CD4-positive, alpha-beta T cell treated with Interleukin-1 beta for 1 hour (primary cell): ENCODE results near the gene PFN1.
"Not testable (repeated sequence)": the region's sequence is repeated elsewhere in the genome, so short reads cannot be mapped to it uniquely, and the experiment has no call there.

Experiments
- DNase-seq, 2 donors: peaks; one replicate each; pipeline ENCODE4 v3.0.0-alpha.2; 2020 to 2022

The PFN1 gene

GRCh38 chr17:4920351-4921048 lies 27.8 kb downstream of the PFN1 start:
- peak in 1 of 2 donors; percentile 54 for DNase-seq

GRCh38 chr17:4919511-4920047 lies 28.8 kb downstream of the PFN1 start:
- DNase-seq, result no peak

DNA sequence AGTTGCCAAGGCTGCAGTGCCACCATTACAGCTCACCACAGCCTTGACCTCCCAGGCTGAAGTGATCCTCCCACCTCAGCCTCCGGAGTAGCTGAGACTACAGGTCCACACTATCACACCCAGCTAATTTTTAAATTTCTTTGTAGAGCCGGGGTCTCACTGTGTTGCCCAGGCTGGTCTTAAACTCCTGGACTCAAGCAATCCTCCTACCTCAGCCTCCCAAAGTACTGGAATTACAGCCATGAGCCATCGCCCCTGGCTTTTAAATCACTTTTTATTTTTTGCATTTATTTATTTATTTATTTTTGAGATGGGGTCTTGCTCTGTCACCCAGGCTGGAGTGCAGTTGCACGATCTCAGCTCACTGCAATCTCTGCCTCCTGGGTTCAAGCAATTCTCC lies 33.8 kb downstream of the PFN1 start:
- DNase-seq, result not testable (repeated sequence)

GRCh38 chr17:4913994-4914393 lies 34.3 kb downstream of the PFN1 start:
- DNase-seq, result no peak

DNA sequence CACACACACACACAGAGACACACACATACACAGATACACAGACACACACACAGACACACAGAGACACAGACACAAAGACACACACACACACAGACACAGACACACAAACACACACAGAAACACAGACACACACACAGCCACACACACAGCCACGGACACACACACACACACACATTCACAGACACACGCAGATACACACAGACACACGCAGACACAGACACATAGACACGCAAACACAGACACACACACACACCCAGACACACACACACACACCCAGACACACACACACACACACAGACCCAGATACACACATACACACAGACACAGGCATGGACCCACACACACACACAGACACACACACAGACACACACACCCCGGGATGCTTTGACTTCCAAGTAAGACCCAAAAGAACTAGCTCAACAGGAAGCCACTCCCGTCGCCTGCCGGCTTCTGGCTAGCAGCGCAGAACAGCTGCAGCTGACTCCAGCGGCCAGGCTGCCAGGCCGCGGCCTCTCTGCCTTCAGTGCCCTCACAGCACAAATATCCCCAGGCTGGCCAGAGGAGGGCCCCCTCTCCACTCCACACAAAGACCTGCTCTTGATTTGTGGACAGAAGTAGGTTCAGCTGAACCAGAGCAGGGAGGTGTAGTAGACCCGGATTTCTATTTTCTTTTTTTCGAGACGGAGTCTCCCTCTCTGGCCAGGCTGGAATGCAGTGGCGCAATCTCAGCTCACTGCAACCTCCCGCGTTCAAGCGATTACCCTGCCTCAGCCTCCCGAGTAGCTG lies 39.4 kb downstream of the PFN1 start:
- peak; percentile 82 to 86 for DNase-seq

- DNase-seq, result no peak
These were observed 40.0 kb downstream of the PFN1 start for GRCh38 chr17:4908301-4908700.

GRCh38 chr17:4906642-4907041 lies 41.7 kb downstream of the PFN1 start:
- DNase-seq, result not testable (repeated sequence)

- DNase-seq, result peak; percentile 82 to 84
These were observed 45.1 kb downstream of the PFN1 start, which contains the start of gene CHRNE for GRCh38 chr17:4903051-4903818. Gene CHRNE, minus strand, starts transcription at chr17:4903098. Its CDS starts 35 bp downstream, at chr17:4903063.

DNA sequence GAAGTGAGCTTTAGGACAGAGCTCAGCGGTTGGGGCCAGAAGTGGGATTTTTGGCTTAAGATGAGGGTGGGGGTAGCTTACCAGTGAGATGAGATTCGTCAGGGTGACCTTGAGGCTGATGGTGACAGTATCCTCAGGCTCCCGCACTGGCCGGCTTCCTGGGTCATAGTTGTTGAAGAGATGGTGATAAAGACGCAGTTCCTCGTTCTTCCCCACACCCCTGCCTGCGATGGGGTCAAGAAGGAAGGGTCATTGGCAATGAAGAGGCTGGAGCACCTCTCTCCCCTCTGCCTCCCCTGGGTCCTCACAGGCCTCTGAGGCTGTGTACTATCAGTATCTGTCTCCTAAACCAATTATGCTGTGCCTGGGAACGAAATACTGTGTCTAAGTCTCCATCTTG lies 45.8 kb downstream of the PFN1 start:
- no peak for DNase-seq

DNA sequence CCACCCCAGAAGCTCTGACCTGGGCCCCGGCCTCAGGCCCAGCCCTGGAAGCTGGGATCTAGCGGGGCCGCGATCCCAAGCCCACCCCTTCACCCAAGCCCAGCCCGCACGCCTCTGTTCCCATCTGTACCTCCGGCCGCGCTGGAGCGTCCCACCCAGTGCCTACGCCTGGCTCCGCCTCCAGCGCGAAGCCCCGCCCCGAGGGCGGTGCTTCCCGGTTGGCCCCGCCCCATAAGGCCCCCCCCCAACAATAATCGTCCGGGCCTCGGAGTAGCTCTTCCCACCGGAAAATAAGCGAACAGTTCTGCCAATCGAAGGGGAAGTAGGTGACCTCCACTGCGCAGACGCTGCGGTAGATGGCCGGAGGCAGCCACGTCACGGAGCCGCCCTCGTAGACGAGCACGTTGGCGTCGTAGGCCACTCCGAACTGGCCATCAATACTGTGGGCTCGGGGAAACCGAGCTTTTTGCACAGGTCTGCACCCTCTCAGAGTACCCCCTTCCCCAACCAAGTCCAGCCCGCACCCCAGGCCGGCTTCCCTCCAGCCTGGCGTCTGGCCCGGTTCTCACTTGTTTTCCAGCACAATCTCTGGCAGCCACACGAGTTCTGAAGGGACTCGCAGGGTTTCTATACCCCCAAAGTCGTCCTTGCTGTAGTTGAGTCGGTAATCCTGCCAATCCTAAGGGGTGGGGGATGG lies 46.5 kb downstream of the PFN1 start:
- DNase-seq, result peak; percentile 50 to 74

DNA sequence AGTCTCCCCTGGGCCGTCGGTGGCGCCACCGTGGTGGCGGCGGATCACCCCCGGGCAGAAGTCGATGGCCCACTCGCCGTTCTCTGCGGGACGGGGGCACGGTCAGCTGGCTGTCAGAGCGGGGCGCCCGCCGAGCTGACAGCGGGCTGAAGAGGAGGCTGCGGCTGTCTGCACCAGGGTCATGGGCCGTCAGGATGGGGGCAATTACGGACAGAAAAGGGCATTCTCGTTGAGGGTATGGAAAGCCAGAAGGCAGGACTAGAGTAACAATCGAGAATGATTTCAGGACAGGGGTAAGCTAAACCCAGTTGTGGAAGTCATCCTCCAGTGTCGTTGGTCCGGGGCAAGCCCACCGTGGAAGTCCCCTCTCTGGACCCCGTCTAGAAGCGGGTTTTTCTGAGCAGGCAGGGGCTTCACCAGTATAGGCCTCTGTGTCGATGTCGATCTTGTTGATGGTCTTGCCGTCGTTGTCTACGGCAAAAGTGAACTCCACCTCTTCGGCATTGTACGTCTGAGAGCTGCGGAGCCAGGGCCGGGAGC lies 47.2 kb downstream of the PFN1 start:
- no peak for DNase-seq

DNA sequence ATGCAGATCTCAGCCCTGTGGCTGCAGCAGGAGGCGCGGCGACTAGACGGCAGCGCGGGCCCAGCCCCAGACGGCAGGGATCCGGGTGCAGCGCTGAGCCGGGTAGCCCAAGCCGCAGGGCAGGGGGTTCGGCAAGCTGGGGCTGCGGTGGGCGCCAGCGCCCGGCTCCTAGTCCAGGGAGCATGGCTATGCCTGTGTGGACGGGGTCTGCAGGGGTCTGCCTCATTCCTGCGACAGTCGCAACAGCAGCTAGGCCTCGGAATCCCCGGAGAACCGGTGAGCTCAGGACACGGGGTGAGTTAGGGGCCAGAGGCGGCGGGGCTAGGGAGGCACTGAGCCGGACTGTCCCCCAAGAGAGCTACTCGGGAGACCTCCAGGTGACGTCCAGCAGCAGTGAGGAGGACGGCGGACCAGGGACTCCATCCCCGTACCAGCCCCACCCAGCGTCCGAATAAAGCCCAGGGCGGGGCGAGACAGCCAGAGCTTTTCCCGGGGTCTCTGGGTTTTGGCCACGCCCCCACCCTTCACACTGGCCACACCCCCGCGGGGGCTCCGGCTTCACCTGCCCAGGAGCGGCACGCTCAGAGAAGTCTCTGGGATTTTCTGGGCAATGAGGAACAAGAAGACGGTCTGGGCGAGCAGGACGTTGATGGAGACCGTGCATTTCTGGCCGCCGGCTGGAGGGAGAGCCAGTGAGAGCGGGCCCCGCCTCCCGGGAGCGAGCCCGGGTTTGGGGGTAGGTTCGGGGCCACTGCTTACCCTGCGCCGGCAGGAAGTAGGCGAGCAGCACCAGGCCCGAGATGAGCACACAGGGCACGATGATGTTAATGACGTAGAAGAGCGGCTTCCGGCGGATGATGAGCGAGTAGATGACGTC lies 47.9 kb downstream of the PFN1 start:
- peak; percentile 82 to 90 for DNase-seq

GRCh38 chr17:4899341-4900230 lies 48.7 kb downstream of the PFN1 start, which contains the start of gene C17orf107:
Gene C17orf107, plus strand, starts transcription at chr17:4899536. Its CDS starts 227 bp downstream, at chr17:4899763.
- DNase-seq, result peak; percentile 94 to 97

GRCh38 chr17:4898927-4899326 lies 49.4 kb downstream of the PFN1 start:
- peak in 1 of 2 donors; percentile 33 for DNase-seq

DNA sequence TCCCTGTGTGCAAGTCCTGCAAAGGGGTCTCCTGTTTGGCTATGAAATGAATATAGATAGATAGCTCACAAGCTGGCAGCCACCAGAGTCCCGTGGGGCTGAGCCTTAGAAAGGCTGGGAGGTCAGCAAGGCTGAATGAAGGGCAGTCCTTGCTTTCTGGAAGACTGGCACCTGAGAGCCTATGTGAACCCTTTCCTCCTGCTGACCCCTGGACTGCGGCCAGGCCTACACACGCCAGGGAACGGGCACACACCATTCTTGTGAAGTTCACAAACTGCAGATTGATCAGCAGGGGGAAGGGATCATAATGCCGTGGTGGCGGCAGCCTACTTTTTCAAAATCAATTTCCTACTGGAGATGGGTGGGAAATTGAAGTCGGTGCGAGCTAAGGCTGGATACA lies 50.0 kb downstream of the PFN1 start:
- no peak for DNase-seq

- DNase-seq, result no peak
These were observed 50.5 kb downstream of the PFN1 start for GRCh38 chr17:4897785-4898184.

GRCh38 chr17:4897198-4897687 lies 51.1 kb downstream of the PFN1 start:
- no peak for DNase-seq

GRCh38 chr17:4896332-4897197 lies 51.8 kb downstream of the PFN1 start:
- DNase-seq, result no peak
